ENCODE data around the gene MBTPS1. TPM values are rescaled to one million over a fixed set of nuclear protein-coding genes. Genes with fewer than 3 reads are reported as not detected.

MBTPS1 gene
- total and polyA plus RNA-seq, 10 of the 15 experiments (the other 5 are each of a cell fraction or from before 2014, with no cell fraction given): 1.3 to 43.9 (median 35.2) TPM

GRCh38 chr16:84067640-84068039, 49.1 kb downstream of the MBTPS1 start:
- Histone ChIP-seq H4K20me1 (ENCODE audit: control insufficient read depth, insufficient read depth) (no peaks in the 10 kb centered on the region), H3K36me3 (ENCODE audit: control insufficient read depth in 2 of 2, insufficient read depth in 2 of 2, low read length in 1 of 2) (peaks cover 22 to 41% of the 10 kb centered on the region in 2 experiments; a peak in 3 of 4 replicates), H3K4me1 (ENCODE audit: control insufficient read depth, insufficient read depth, low read length) (no peaks in the 10 kb centered on the region), H3K4me3 (no peak overlapping the region), H3K79me2 (ENCODE audit: control insufficient read depth, insufficient read depth, low read length) (no peaks in the 10 kb centered on the region), H3K27me3 (replicated peaks in 1 of 2; ENCODE audit: control insufficient read depth in 2 of 2, insufficient read depth in 2 of 2, low read length in 1 of 2) (no peaks in the 10 kb centered on the region), H3K4me2 (ENCODE audit: control insufficient read depth, insufficient read depth) (no peak overlapping the region), H3K27ac (ENCODE audit: control insufficient read depth, insufficient read depth) (no peak overlapping the region), H2AFZ (ENCODE audit: control insufficient read depth, low read depth, low read length) (no peak overlapping the region), H3K9ac (ENCODE audit: control insufficient read depth, insufficient read depth, low read length) (no peak overlapping the region), H3K9me3 (replicated peaks; ENCODE audit: control insufficient read depth, insufficient read depth, low read length) (no peaks in the 10 kb centered on the region)
- intact Hi-C loops (cut with micrococcal nuclease; ENCODE audit: unreplicated experiment) (no loop called here), in situ Hi-C loops (cut with MboI) (no loop called here)
- POLR2A ChIA-PET: no interaction called here
- CTCF ChIA-PET: interaction anchor here (0.9 to 3.1 kb wide), 3 partner anchors 111 to 241 kb away, joined by 3 to 16 read pairs (median 3); partner anchors contain the start of gene TAF1C
- no peak for TF ChIP-seq NFYA (IDR thresholded peaks at IDR 0.05; ENCODE audit: borderline replicate concordance, low read depth, low read length)
- TF ChIP-seq NBN (IDR thresholded peaks at IDR 0.05): no peak
- TF ChIP-seq TCF7 (IDR thresholded peaks at IDR 0.05; ENCODE audit: borderline replicate concordance): no peak
- TF ChIP-seq ZBTB40 (IDR thresholded peaks at IDR 0.05; ENCODE audit: borderline replicate concordance): no peak
- no peak for TF ChIP-seq ASH2L (IDR thresholded peaks at IDR 0.05; ENCODE audit: borderline replicate concordance, low read depth)
- no peak for TF ChIP-seq ATF3 (IDR thresholded peaks at IDR 0.05; ENCODE audit: borderline replicate concordance, extremely low read depth, low read depth, low read length)
- no peak for TF ChIP-seq ELK1 (IDR thresholded peaks at IDR 0.05; ENCODE audit: low read depth, low read length)
- TF ChIP-seq ZNF384 (IDR thresholded peaks at IDR 0.05; ENCODE audit: borderline replicate concordance, low read depth, low read length): no peak
- no peak for TF ChIP-seq YBX1 (IDR thresholded peaks at IDR 0.05)
- TF ChIP-seq CUX1 (IDR thresholded peaks at IDR 0.05; ENCODE audit: insufficient replicate concordance, low read depth, low read length): no peak
- TF ChIP-seq SMAD5 (IDR thresholded peaks at IDR 0.05; ENCODE audit: low read depth): no peak
- no peak for TF ChIP-seq BMI1 (IDR thresholded peaks at IDR 0.05; ENCODE audit: borderline replicate concordance)
- no peak for TF ChIP-seq SUPT20H (IDR thresholded peaks at IDR 0.05; ENCODE audit: borderline replicate concordance, control insufficient read depth, low read depth, low read length)
- TF ChIP-seq PAX5 (IDR thresholded peaks at IDR 0.05; ENCODE audit: borderline replicate concordance, low read depth, low read length): no peak
- SMC1A ChIA-PET (ENCODE audit: uncharacterized antibody, unreplicated experiment): interaction anchor here (1.8 kb wide), 1 partner anchor 21 kb away, joined by 4 read pairs; no protein-coding TSS in a partner anchor
- no peak for FAIRE-seq
- no peak for ATAC-seq
- WGBS (ENCODE audit: insufficient coverage, insufficient replicate concordance, low lambda C conversion rate, missing lambda C conversion rate): 97% methylated on average over 9 of the region's 9 CpGs
- RAD21 ChIA-PET (ENCODE audit: unreplicated experiment): no interaction called here
- no peak for DNase-seq (ENCODE audit: low read depth, low spot score)
- BruUV-seq (replicated peaks): no TSS peak

All from GM12878 (cell line).